HEK293T (cell line): Measurements from ENCODE around the gene ZNF765.
"Not testable (repeated sequence)": the region's sequence is repeated elsewhere in the genome, so short reads cannot be mapped to it uniquely, and the experiment has no call there.

Experiments
- CTCF ChIA-PET: fragments of 350-600 bp; formaldehyde crosslinking; extraction: SDS; loops from one replicate; lab custom pipeline; 2021; ENCODE audit warnings: antibody characterized with exemption, inconsistent platforms; lab: Yijun Ruan, JAX
- POLR2A ChIA-PET: fragments of 350-600 bp; formaldehyde crosslinking; extraction: SDS; loops from one replicate; lab custom pipeline; 2020; ENCODE audit warnings: antibody characterized with exemption, inconsistent platforms; lab: Yijun Ruan, JAX
- DNase-seq: peaks from one replicate; pipeline ENCODE4 v3.0.0; 2012; ENCODE audit warnings: mixed read lengths; ENCODE audit errors: extremely low spot score
- ARNT ChIP-seq: fragments of 450-650 bp; IDR thresholded peaks from 2 replicates; pipeline ENCODE4 v1.6.1; 2017; ENCODE audit warnings: mild to moderate bottlenecking
- BHLHE40 ChIP-seq: fragments of 450-650 bp; IDR thresholded peaks from 2 replicates; pipeline ENCODE4 v1.6.1; 2016; ENCODE audit warnings: mild to moderate bottlenecking, moderate library complexity, borderline replicate concordance
- CTBP1 ChIP-seq: fragments of 450-650 bp; IDR thresholded peaks from 2 replicates; pipeline ENCODE4 v1.6.1; 2016; ENCODE audit warnings: borderline replicate concordance
- ELF4 ChIP-seq: fragments of 450-650 bp; IDR thresholded peaks from 2 replicates; pipeline ENCODE4 v1.6.1; 2017; ENCODE audit warnings: antibody characterized with exemption
- FOXA1 ChIP-seq: fragments of 450-650 bp; IDR thresholded peaks from 2 replicates; pipeline ENCODE4 v1.6.1; 2016; ENCODE audit warnings: mild to moderate bottlenecking
- FOXK2 ChIP-seq: fragments of 450-650 bp; IDR thresholded peaks from 2 replicates; pipeline ENCODE4 v1.6.1; 2016; ENCODE audit warnings: mild to moderate bottlenecking
- FOXM1 ChIP-seq: fragments of 450-650 bp; IDR thresholded peaks from 2 replicates; pipeline ENCODE4 v1.6.1; 2017; ENCODE audit warnings: mild to moderate bottlenecking, borderline replicate concordance
- HDGF ChIP-seq: fragments of 450-650 bp; IDR thresholded peaks from 2 replicates; pipeline ENCODE4 v1.6.1; 2017; ENCODE audit warnings: antibody characterized with exemption, borderline replicate concordance
- L3MBTL2 ChIP-seq: fragments of 450-650 bp; conservative IDR thresholded peaks from 2 replicates; pipeline ENCODE4 v1.6.1; 2016; ENCODE audit warnings: mild to moderate bottlenecking
- LEF1 ChIP-seq: fragments of 450-650 bp; IDR thresholded peaks from 2 replicates; pipeline ENCODE4 v1.6.1; 2017; ENCODE audit warnings: mild to moderate bottlenecking, borderline replicate concordance
- NFRKB ChIP-seq: fragments of 450-650 bp; IDR thresholded peaks from 2 replicates; pipeline ENCODE4 v1.6.1; 2016; ENCODE audit warnings: mild to moderate bottlenecking, moderate library complexity
- PKNOX1 ChIP-seq: fragments of 450-650 bp; IDR thresholded peaks from 2 replicates; pipeline ENCODE4 v1.6.1; 2016
- SP1 ChIP-seq: fragments of 450-650 bp; IDR thresholded peaks from 2 replicates; pipeline ENCODE4 v1.6.1; 2017
- SUZ12 ChIP-seq: fragments of 450-650 bp; IDR thresholded peaks from 2 replicates; pipeline ENCODE4 v1.6.1; 2016; ENCODE audit warnings: mild to moderate bottlenecking
- TARDBP ChIP-seq: fragments of 450-650 bp; IDR thresholded peaks from 2 replicates; pipeline ENCODE4 v1.6.1; 2016
- ZNF384 ChIP-seq: fragments of 450-650 bp; IDR thresholded peaks from 2 replicates; pipeline ENCODE4 v1.6.1; 2016

Gene ZNF765

GRCh38 chr19:53424968-53425597 lies 30.1 kb downstream of the ZNF765 start:
- DNase-seq, result peak; percentile 40
- no peak for TF ChIP-seq SP1
- no peak for TF ChIP-seq L3MBTL2
- TF ChIP-seq PKNOX1, result no peak
- no peak for TF ChIP-seq ARNT
- TF ChIP-seq FOXK2, result no peak
- TF ChIP-seq NFRKB, result no peak
- POLR2A ChIA-PET, result no interaction called here
- CTCF ChIA-PET, result interaction anchor here (0.6 kb wide), 1 partner anchor 324 kb away, joined by 4 read pairs; no protein-coding TSS in a partner anchor

GRCh38 chr19:53431399-53432087 lies 36.6 kb downstream of the ZNF765 start, which contains the start of gene ZNF761:
Gene ZNF761, plus strand, starts transcription at chr19:53431984. Its CDS starts 15,285 bp downstream, at chr19:53447269.
- CTCF ChIA-PET, result no interaction called here
- peak; percentile 46; the same call in 1 of the 2 replicates for TF ChIP-seq ELF4
- TF ChIP-seq L3MBTL2, result no peak; the same call in 1 of the 2 replicates
- POLR2A ChIA-PET, result interaction anchor here (0.6 kb wide), 1 partner anchor 74 kb away, joined by 3 read pairs; no protein-coding TSS in a partner anchor

GRCh38 chr19:53432088-53432661 lies 37.2 kb downstream of the ZNF765 start:
- TF ChIP-seq L3MBTL2 (0 out of 2 replicates have a peak, but pooled peaks have one; percentile 38), ELF4 (no peak)
- ChIA-PET CTCF (no interaction called here), POLR2A (no interaction called here)
- peak; percentile 15 for DNase-seq

More at GRCh38 chr19:53431399-53432087, 36.6 kb downstream of the ZNF765 start, which contains the start of gene ZNF761:
- peak; percentile 85 for DNase-seq

- DNase-seq, POLR2A ChIA-PET: not testable (repeated sequence)
Measured at GRCh38 chr19:53443809-53444208, 48.9 kb downstream of the ZNF765 start.

GRCh38 chr19:53447196-53447595 lies 52.2 kb downstream of the ZNF765 start:
- POLR2A ChIA-PET, DNase-seq, CTCF ChIA-PET: not testable (repeated sequence)

More at GRCh38 chr19:53443809-53444208, 48.9 kb downstream of the ZNF765 start:
- CTCF ChIA-PET, result not testable (repeated sequence)

- ChIA-PET CTCF (no interaction called here), POLR2A (no interaction called here)
- DNase-seq, result no peak
- TF ChIP-seq NFRKB (no peak), FOXM1 (no peak), HDGF (no peak), SUZ12 (no peak), PKNOX1 (no peak), BHLHE40 (no peak), CTBP1 (no peak), LEF1 (no peak), TARDBP (no peak)
Measured at GRCh38 chr19:53455828-53456227, 60.9 kb downstream of the ZNF765 start.

GRCh38 chr19:53460131-53460721 lies 65.3 kb downstream of the ZNF765 start:
- POLR2A ChIA-PET, CTCF ChIA-PET, DNase-seq: not testable (repeated sequence)

GRCh38 chr19:53461866-53462265 lies 66.9 kb downstream of the ZNF765 start:
- TF ChIP-seq ZNF384 (no peak), BHLHE40 (no peak), LEF1 (no peak), TARDBP (no peak), FOXA1 (no peak), NFRKB (no peak), ARNT (no peak), HDGF (no peak), CTBP1 (no peak), ELF4 (no peak), L3MBTL2 (no peak), SP1 (no peak)
- DNase-seq, result no peak
- ChIA-PET POLR2A (no interaction called here), CTCF (no interaction called here)
